ENCODE results near the gene STK32B.

Gene STK32B

GRCh38 chr4:5120468-5120867 lies 69.2 kb downstream of the STK32B start:
- TF ChIP-seq ZFX (IDR thresholded peaks at IDR 0.05), result no peak
- no peak for TF ChIP-seq CTCF (conservative IDR thresholded peaks at IDR 0.05)

GRCh38 chr4:5122114-5122513 lies 70.8 kb downstream of the STK32B start:
- no peak for TF ChIP-seq ZFX (IDR thresholded peaks at IDR 0.05)
- H3K27ac ChIP-seq, result no peak overlapping the region

More at GRCh38 chr4:5120468-5120867, 69.2 kb downstream of the STK32B start:
- H3K27ac ChIP-seq, result no peak overlapping the region

GRCh38 chr4:5124876-5125275 lies 73.6 kb downstream of the STK32B start:
- TF ChIP-seq ZFX (IDR thresholded peaks at IDR 0.05) (no peak), CTCF (conservative IDR thresholded peaks at IDR 0.05) (no peak)
- H3K27ac ChIP-seq, result no peak overlapping the region

GRCh38 chr4:5125321-5125720 lies 74.0 kb downstream of the STK32B start:
- H3K27ac ChIP-seq, result no peak overlapping the region
- no peak for TF ChIP-seq ZFX (IDR thresholded peaks at IDR 0.05)
- TF ChIP-seq CTCF (conservative IDR thresholded peaks at IDR 0.05), result no peak

GRCh38 chr4:5126231-5126630 lies 75.0 kb downstream of the STK32B start:
- no peak for TF ChIP-seq CTCF (conservative IDR thresholded peaks at IDR 0.05)
- no peak overlapping the region for H3K27ac ChIP-seq

- TF ChIP-seq CTCF (conservative IDR thresholded peaks at IDR 0.05) (no peak), ZFX (IDR thresholded peaks at IDR 0.05) (no peak)
These were observed 75.6 kb downstream of the STK32B start for GRCh38 chr4:5126857-5127256.

GRCh38 chr4:5127556-5127955 lies 76.3 kb downstream of the STK32B start:
- no peak overlapping the region for H3K27ac ChIP-seq
- TF ChIP-seq ZFX (IDR thresholded peaks at IDR 0.05), result no peak
- TF ChIP-seq CTCF (conservative IDR thresholded peaks at IDR 0.05), result no peak

More at GRCh38 chr4:5126857-5127256, 75.6 kb downstream of the STK32B start:
- H3K27ac ChIP-seq, result no peak overlapping the region

- TF ChIP-seq CTCF (conservative IDR thresholded peaks at IDR 0.05) (no peak), ZFX (IDR thresholded peaks at IDR 0.05) (no peak)
- no peak overlapping the region for H3K27ac ChIP-seq
These were observed 77.3 kb downstream of the STK32B start for GRCh38 chr4:5128569-5128968.

All from C4-2B (cell line).